ENCODE results near the gene GSG1L.
"Not testable (repeated sequence)": the region's sequence is repeated elsewhere in the genome, so short reads cannot be mapped to it uniquely, and the experiment has no call there.

Gene GSG1L

DNA sequence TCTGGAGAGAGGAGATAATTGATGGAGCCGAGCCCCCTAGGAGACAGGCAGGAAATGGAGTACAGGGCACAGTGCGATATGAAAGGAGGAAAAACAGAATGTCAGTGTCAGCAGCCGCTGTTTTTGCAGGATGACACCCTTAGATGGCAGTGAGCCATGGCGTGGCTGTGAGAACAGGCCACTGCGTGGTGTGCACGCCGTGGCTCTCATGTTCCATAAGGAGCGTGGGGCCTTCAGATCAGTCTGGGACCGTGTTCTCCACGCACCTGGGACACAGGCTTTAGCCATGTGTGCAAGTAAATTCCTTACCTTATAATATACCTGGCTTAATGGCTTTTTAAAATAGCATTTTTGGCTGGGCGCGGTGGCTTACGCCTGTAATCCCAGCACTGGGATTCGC, 315.6 kb downstream of the GSG1L start:
- no peak for ATAC-seq

DNA sequence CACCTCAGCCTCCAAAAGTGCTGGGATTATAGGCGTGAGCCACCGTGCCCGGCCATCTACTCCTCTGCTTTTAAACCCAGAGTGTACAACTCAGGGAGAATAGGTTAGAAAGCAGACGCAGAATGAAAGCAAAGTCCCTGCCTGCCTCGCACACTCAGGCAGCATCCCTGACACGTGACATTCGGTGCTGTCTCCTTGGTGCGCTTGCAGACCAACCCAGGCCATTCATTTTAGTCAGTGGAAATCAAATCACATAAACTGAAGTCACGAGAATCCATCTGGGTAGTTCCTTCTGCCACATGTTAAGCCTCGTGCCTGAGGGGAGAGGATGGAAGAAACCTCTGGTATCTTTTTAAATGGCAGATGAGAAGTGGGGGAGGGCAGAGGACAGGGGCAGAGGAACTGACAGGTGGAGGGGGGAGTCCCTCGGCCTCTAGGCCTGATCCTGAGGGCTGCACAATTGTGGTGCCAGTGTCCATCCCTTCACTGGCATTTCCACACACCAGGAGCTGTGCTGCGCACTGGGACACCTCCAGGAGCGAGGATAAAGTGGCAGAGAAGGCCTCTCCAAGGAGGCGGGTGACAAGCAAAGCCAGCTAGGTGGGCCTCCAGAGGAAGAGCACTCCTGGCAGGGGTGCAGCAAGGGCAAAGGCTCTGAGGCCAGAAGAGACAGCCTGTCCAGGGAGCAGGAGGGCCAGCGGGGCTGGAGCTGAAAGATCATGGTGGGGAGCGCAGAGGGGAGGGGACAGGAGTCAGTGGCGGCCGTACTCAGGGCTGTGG, 317.2 kb downstream of the GSG1L start:
- ATAC-seq = no peak

DNA sequence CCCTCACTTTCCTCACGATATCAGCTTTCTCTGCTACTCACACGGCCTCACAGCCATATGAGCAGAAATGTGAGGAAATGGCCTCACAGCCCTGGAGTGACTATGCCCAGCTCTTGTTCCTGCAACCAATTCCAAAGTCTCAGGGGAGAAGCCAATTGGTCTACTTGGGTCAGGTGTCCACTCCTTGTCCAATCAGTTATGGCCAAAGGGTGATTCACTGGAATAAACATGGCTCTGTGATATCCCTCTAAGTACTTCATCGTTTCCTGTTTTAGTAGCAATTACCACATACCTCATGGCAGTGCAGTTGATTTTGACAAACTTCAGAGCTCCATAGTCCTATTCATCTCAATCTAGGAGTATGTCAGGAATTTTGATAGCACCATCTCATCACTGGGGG, 318.2 kb downstream of the GSG1L start:
- ATAC-seq = no peak

DNA sequence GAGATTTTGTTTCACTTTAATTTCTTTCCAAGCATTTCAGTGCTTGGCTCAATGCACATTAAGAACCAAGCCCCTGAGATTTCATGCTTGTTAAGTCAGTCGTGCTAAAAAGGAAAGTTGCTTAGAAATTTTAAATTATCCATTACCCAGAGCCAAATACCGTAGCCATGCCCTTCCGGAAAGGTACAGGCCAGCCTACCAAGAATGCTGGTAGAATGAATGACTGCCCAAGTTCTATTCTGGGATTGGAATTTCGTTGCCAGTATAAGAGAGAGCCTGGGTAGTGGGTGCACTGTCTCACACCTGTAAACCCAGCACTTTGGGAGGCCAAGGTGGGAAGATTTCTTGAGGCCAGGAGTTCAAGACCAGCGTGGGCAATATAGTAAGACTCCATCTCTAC, 319.6 kb downstream of the GSG1L start:
- no peak for ATAC-seq

DNA sequence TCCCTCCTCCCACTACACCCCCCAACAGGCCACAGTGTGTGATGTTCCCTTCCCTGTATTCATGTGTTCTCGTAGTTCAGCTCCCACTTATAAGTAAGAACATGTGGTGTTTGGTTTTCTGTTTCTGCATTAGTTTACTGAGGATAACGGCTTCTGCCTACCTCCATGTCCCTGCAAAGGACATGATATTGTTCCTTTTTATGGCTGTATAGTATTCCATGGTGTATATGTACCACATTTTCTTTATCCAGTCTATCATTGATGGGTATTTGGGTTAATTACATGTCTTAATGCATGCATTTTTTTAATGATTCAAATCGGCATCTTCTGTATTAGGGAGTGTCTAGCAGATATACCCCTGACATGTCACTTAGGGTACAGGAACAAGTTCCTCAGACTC, 320.5 kb downstream of the GSG1L start:
- ATAC-seq = not testable (repeated sequence)

DNA sequence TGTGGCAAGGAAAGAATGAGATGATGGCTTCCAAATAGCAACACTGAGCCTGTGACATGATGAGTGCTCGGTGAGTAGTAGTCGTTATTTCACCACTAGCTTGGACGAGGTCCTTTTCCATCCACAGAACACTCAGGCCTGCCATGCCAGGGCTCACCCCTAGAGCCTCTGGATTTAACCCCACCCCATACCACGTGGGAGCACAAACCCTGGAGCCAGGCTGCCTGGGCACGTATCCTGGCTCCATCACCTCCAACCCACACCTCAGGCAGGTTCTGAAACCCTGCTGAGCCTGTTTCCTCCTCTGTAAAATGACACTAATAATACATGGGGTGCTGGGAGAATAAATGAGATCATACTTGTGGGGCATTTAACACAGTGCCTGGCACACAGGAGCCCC, 321.2 kb downstream of the GSG1L start:
- ATAC-seq = no peak

DNA sequence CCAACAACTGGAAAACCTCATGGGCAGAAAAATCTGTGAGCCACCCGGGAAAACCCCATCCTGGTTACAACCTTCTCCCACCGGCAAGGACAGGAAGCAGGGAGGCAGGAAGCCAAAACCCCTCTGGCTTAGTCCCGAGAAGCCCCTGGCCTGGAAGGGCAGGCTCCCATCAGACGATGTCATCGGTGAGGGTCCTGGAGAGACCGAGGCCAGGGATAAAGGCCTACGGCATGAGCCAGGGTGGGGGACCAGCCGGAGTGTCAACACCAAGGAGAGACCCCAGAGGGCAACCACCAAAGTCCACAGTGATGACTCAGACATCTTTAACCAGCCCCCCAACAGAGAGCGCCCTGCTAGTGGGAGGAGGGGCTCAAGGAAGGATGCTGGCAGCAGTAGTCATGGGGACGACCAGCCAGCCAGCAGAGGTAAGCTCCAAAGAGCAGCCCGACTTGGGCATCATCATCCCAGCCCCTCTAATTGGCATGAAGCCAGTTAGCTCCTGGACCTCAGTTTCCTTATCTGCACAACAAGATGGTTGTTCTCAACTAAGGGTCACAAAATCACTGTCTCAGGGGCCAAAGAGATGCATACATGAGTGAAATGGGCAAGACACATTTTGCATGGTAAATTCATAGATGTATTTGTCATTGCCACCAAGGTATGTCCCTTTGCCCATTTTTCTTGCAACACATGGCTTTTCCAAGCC, 322.9 kb downstream of the GSG1L start:
- ATAC-seq = no peak

DNA sequence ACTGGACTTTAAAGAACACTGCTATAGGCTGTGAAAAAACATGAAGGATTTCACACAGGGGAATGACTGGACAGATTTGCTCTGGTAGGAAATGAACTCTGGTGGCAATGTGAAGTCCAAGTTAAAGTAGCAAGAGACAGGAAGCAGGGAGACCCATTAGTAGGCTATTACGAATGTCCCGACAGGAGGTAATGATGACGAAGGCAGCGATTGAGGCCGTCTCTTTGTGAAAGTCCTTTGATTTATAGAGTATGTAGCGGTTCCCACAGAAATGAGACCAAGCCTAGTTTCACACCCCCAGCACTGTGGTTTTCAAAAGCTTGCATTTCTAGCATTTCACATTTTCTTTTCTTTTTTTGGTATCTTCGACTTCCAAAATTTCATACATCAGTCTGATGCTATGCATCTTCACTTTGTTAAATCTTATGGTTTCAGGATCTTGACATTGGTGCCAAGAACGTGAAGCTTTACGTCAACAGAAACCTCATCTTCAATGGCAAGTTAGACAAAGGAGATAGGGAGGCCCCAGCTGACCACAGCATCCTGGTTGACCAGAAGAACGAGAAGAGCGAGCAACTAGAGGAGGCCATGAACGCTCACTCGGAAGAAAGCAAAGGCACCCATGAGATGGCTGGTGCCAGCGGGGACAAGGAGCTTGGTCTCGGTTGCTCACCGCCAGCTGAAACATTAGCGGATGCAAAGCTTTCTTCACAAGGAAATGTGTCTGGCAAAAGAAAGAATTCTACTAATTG, 323.7 kb downstream of the GSG1L start:
- no peak for ATAC-seq

DNA sequence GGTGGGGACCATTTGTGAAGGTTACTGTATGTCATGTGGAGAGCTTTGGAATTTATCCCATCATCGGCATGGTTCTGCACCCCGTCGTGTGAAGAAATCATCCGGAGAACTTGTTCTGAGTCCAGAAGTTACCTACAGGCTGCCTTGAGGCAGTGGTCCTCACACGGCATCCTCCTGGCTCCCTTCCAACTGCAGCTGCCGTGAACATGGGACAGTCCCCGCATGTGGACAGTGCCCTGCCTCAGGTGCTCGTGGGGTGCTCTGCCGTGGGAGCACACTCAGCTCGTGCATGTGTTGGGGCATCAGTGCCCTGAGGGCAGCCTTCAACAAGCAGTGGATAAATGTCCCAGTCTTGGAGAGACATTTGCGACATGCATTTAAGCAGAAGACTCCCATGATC, 324.9 kb downstream of the GSG1L start:
- no peak for ATAC-seq
